Measurements from ENCODE around the gene KLHL29. TPM values are rescaled to one million over a fixed set of nuclear protein-coding genes. Genes with fewer than 3 reads are reported as not detected.

Gene KLHL29
- total RNA-seq, 1 donor, result 14.7 TPM

GRCh38 chr2:23545396-23545795 lies 160.4 kb downstream of the KLHL29 start:
- TF ChIP-seq CTCF (IDR thresholded peaks at IDR 0.05; ENCODE audit: insufficient read depth, low read depth, low read length), result no peak
- DNase-seq (ENCODE audit: low read depth), result peak; percentile 13
- no peak overlapping the region for H3K4me3 ChIP-seq (ENCODE audit: low read depth, low read length)

GRCh38 chr2:23545811-23546210 lies 160.8 kb downstream of the KLHL29 start:
- no peak for DNase-seq (ENCODE audit: low read depth)
- H3K4me3 ChIP-seq (ENCODE audit: low read depth, low read length), result no peak overlapping the region
- no peak for TF ChIP-seq CTCF (IDR thresholded peaks at IDR 0.05; ENCODE audit: insufficient read depth, low read depth, low read length)

GRCh38 chr2:23546913-23547312 lies 161.9 kb downstream of the KLHL29 start:
- TF ChIP-seq CTCF (IDR thresholded peaks at IDR 0.05; ENCODE audit: insufficient read depth, low read depth, low read length), result no peak
- no peak overlapping the region for H3K4me3 ChIP-seq (ENCODE audit: low read depth, low read length)
- DNase-seq (ENCODE audit: low read depth), result no peak

GRCh38 chr2:23547725-23548124 lies 162.7 kb downstream of the KLHL29 start:
- no peak overlapping the region for H3K4me3 ChIP-seq (ENCODE audit: low read depth, low read length)
- TF ChIP-seq CTCF (IDR thresholded peaks at IDR 0.05; ENCODE audit: insufficient read depth, low read depth, low read length), result no peak
- no peak for DNase-seq (ENCODE audit: low read depth)

GRCh38 chr2:23548143-23548769 lies 163.3 kb downstream of the KLHL29 start:
- TF ChIP-seq CTCF (IDR thresholded peaks at IDR 0.05; ENCODE audit: insufficient read depth, low read depth, low read length), result no peak
- DNase-seq (ENCODE audit: low read depth), result no peak
- H3K4me3 ChIP-seq (ENCODE audit: low read depth, low read length), result no peak overlapping the region

- no peak overlapping the region for H3K4me3 ChIP-seq (ENCODE audit: low read depth, low read length)
- no peak for DNase-seq (ENCODE audit: low read depth)
- no peak for TF ChIP-seq CTCF (IDR thresholded peaks at IDR 0.05; ENCODE audit: insufficient read depth, low read depth, low read length)
Observed at GRCh38 chr2:23549051-23549450, 164.1 kb downstream of the KLHL29 start.

All from fibroblast of villous mesenchyme (primary cell).